K562 (cell line): Measurements from ENCODE around the gene CADPS2. TPM values are rescaled to one million over a fixed set of nuclear protein-coding genes. Genes with fewer than 3 reads are reported as not detected.

Source experiments
- ATAC-seq: fragments of 200-7000 bp; cut with Tn5 transposase; 3 replicates; pipeline ENCODE4 v1.9.1; 2020; ENCODE audit warnings: moderate library complexity
- BruUV-seq: library from RNA; stranded (reverse); fragments of 400-500 nt; replicated peaks from 2 replicates; lab custom pipeline; 2021; lab: Mats Ljungman, UMichigan
- CTCF ChIA-PET: fragments of 300-600 bp; formaldehyde crosslinking; extraction: SDS; loops from one replicate; lab custom pipeline; 2021; ENCODE audit warnings: low intra/inter-chr PET ratio; lab: Yijun Ruan, JAX
- POLR2A ChIA-PET: fragments of 300-600, 350-650 bp; sonication (Branson Sonifier 250); formaldehyde crosslinking; extraction: SDS; loops from one replicate; lab custom pipeline; 2021; ENCODE audit warnings: antibody characterized with exemption, inconsistent platforms; lab: Yijun Ruan, JAX
- DNase-seq, 4 experiments: peaks; one replicate each; pipeline versions ENCODE4 v3.0.0 to v3.0.0-alpha.2; 2011 to 2018; ENCODE audit warnings: low spot score in 3 of 4, mixed read lengths in 3 of 4; ENCODE audit errors: extremely low read depth in 1 of 4
- FAIRE-seq: peaks from 2 replicates; lab custom pipeline; 2011; peaks lifted over from hg19 to GRCh38; lab: Jason Lieb, UNC
- H2AFZ ChIP-seq: 2 replicates; pipeline ENCODE4 v1.6.0; 2011; ENCODE audit warnings: low read depth, low read length, control low read depth, inconsistent platforms
- H3K27ac ChIP-seq: fragments of 200-600 bp; 3 replicates; pipeline ENCODE4 v1.8.0; 2011; ENCODE audit warnings: low read depth, mild to moderate bottlenecking, control low read depth, inconsistent platforms, low read length, moderate library complexity, mixed read lengths; ENCODE audit errors: extremely low read depth
- H3K27me3 ChIP-seq, 2 experiments: fragments of 300-600 bp in 1 of 2; 2 replicates in 1 of 2; 3 replicates in 1 of 2; pipeline versions ENCODE4 v1.6.0 to v1.8.0; 2011; ENCODE audit warnings: inconsistent platforms in 2 of 2, low read length in 2 of 2, mild to moderate bottlenecking in 1 of 2, mixed read lengths in 1 of 2, moderate library complexity in 1 of 2; ENCODE audit not compliant: control insufficient read depth in 2 of 2, insufficient read depth in 2 of 2
- H3K36me3 ChIP-seq: fragments of 300-600 bp; 3 replicates; pipeline ENCODE4 v1.8.0; 2011; ENCODE audit warnings: mild to moderate bottlenecking, low read length, inconsistent platforms; ENCODE audit not compliant: control insufficient read depth, insufficient read depth
- H3K4me1 ChIP-seq, 2 experiments: fragments of 200-600 bp in 1 of 2; replicated peaks in 1 of 2; 2 replicates in 1 of 2; 3 replicates in 1 of 2; pipeline versions ENCODE4 v1.5.1 to v1.8.0; 2011; ENCODE audit warnings: inconsistent platforms in 2 of 2, low read length in 2 of 2, mild to moderate bottlenecking in 1 of 2, mixed read lengths in 1 of 2, moderate library complexity in 1 of 2; ENCODE audit not compliant: control insufficient read depth in 2 of 2, insufficient read depth in 2 of 2
- H3K4me2 ChIP-seq: 2 replicates; pipeline ENCODE4 v1.6.1; 2011; ENCODE audit warnings: low read length, control low read depth, inconsistent platforms, mixed read lengths; ENCODE audit not compliant: insufficient read depth
- H3K4me3 ChIP-seq: fragments of 200-600 bp; sonication (generic), shearing (Covaris generic); 2 replicates; pipeline ENCODE4 v1.5.1; 2016; ENCODE audit warnings: control low read depth, inconsistent platforms
- H3K79me2 ChIP-seq: fragments of 200-600 bp; 3 replicates; pipeline ENCODE4 v1.8.0; 2011; ENCODE audit warnings: low read length, inconsistent platforms; ENCODE audit not compliant: control insufficient read depth, insufficient read depth
- H3K9ac ChIP-seq, 2 experiments: 2 replicates each; pipeline versions ENCODE4 v1.6.0 to v1.6.1; 2011; ENCODE audit warnings: low read depth in 2 of 2, low read length in 2 of 2, control low read depth in 1 of 2, inconsistent platforms in 1 of 2, mild to moderate bottlenecking in 1 of 2, mixed read lengths in 1 of 2; ENCODE audit not compliant: insufficient read depth in 1 of 2
- H3K9me1 ChIP-seq: one replicate; pipeline ENCODE4 v1.6.0; 2011; ENCODE audit warnings: inconsistent platforms, mild to moderate bottlenecking, low read length, moderate library complexity; ENCODE audit not compliant: control insufficient read depth, insufficient read depth
- H3K9me3 ChIP-seq: replicated peaks from 2 replicates; pipeline ENCODE4 v1.5.1; 2011; ENCODE audit warnings: low read depth, low read length, inconsistent platforms; ENCODE audit not compliant: control insufficient read depth, insufficient read depth
- H4K20me1 ChIP-seq: replicated peaks from 2 replicates; pipeline ENCODE4 v1.6.1; 2011; ENCODE audit warnings: low read length, inconsistent platforms, mixed read lengths; ENCODE audit not compliant: control insufficient read depth, insufficient read depth
- HNRNPLL ChIP-seq: fragments of 200-400 bp; formaldehyde crosslinking; IDR thresholded peaks from 2 replicates; pipeline ENCODE4 v1.6.1; 2017; ENCODE audit warnings: low read length, low read depth, mild to moderate bottlenecking; ENCODE audit not compliant: poor library complexity, severe bottlenecking
- LEF1 ChIP-seq: fragments of 450-650 bp; IDR thresholded peaks from 2 replicates; pipeline ENCODE4 v1.6.1; 2016; ENCODE audit warnings: mild to moderate bottlenecking
- PRPF4 ChIP-seq: fragments of 200-400 bp; formaldehyde crosslinking; IDR thresholded peaks from one replicate; pipeline ENCODE4 v1.6.1; 2017; ENCODE audit warnings: low read length, low read depth, mild to moderate bottlenecking; ENCODE audit not compliant: insufficient read depth, poor library complexity, severe bottlenecking
- SPI1 ChIP-seq: IDR thresholded peaks from 2 replicates; pipeline ENCODE4 v1.6.1; 2011; ENCODE audit warnings: low read depth, low read length, control low read depth, borderline replicate concordance
- WGBS: fragments of 100-300 bp; shearing (Covaris generic); methylation state at CpG from one replicate; pipeline ENCODE4 v1.1.6; 2016; ENCODE audit warnings: low coverage, mixed read lengths; ENCODE audit not compliant: insufficient coverage; ENCODE audit errors: missing lambda C conversion rate; 5-methylcytosine and 5-hydroxymethylcytosine counted together
- in situ Hi-C: fragments of 300-500 bp; cut with MboI; formaldehyde crosslinking; loops from 4 replicates; pipeline ENCODE4 v1.15.0; 2018; ENCODE audit warnings: inconsistent platforms, mixed read lengths
- intact Hi-C: fragments of 100-400 bp; cut with micrococcal nuclease; formaldehyde crosslinking; loops from 2 replicates; pipeline ENCODE4 v1.14.2; 2022
- polyA plus RNA-seq, 8 experiments: library from polyadenylated mRNA; depleted of rRNA in 4 of 8; stranded (reverse) in 5 of 8; unstranded in 3 of 8; fragments of >200 nt; fragmentation: Nextera tagmentation in 2 of 8; fragmentation: Illumina TruSeq in 1 of 8; extraction: Ambion mirVana in 2 of 8; extraction: Trizol in 1 of 8; gene quantifications; 2 replicates each; pipeline versions ENCODE4 v1.2.1 to v1.2.3, GENCODE V29; 2011 to 2014; ENCODE audit warnings: inconsistent platforms in 1 of 8, missing spikeins in 1 of 8
- total RNA-seq, 7 experiments: library from RNA; depleted of rRNA in 6 of 7; stranded (reverse); fragments of >200 nt in 6 of 7; fragmentation: Illumina TruSeq in 2 of 7; extraction: Trizol in 2 of 7; gene quantifications; 2 replicates each; pipeline versions ENCODE4 v1.2.1 to v1.2.3, GENCODE V29; 2011 to 2021; ENCODE audit warnings: low replicate concordance in 1 of 7
- TF ChIP-seq, protein P1 (sequence below): sonication (generic); formaldehyde crosslinking; IDR thresholded peaks from 2 replicates; pipeline ENCODE4 v1.8.1; 2023; ENCODE audit warnings: mild to moderate bottlenecking, missing genetic modification reagents
- TF ChIP-seq, protein P2 (sequence below): sonication (generic); formaldehyde crosslinking; IDR thresholded peaks from 2 replicates; pipeline ENCODE4 v1.8.0; 2022; ENCODE audit warnings: mild to moderate bottlenecking, missing genetic modification reagents

CADPS2 gene
- total and polyA plus RNA-seq, 9 of the 15 experiments (the other 6 are each of a cell fraction or from before 2014, with no cell fraction given) = 0.03 to 0.14 (median 0.04) TPM; not detected in 1

DNA sequence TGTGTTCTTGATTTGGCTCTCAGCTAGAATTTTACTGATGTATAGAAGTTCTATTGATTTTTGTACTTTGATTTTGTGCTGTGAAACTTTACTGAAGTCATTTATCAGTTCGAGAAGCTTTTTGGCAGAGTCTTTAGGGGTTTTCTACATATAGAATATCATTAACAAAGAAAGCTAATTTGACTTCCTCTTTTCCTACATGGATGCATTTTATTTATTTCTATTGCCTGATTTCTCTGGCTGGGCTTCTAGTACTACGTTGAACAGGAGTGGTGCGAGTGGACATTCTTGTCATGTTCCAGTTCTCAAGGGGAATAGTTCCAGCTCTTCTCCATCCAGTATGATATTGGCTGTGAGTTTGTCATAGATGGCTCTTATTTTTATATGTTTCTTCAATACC is 252.8 kb downstream of the CADPS2 start:
- no peaks in the 10 kb centered on the region for H3K9me1 ChIP-seq
- intact Hi-C loops = no loop called here
- ChIA-PET POLR2A (no interaction called here), CTCF (no interaction called here)
- in situ Hi-C loops = no loop called here
- H3K4me1 ChIP-seq = no peaks in the 10 kb centered on the region
- no peak overlapping the region for H3K4me2 ChIP-seq
- H3K9ac ChIP-seq = no peak overlapping the region
- H3K27ac ChIP-seq = no peak overlapping the region
- ATAC-seq (no peak), DNase-seq (no peak), FAIRE-seq (no peak)
- no peaks in the 10 kb centered on the region for H3K36me3 ChIP-seq
- no peaks in the 10 kb centered on the region for H3K79me2 ChIP-seq
- TF ChIP-seq SPI1 = 0 out of 2 replicates have a peak, but pooled peaks have one; percentile 3
- TF ChIP-seq, protein P1, sequence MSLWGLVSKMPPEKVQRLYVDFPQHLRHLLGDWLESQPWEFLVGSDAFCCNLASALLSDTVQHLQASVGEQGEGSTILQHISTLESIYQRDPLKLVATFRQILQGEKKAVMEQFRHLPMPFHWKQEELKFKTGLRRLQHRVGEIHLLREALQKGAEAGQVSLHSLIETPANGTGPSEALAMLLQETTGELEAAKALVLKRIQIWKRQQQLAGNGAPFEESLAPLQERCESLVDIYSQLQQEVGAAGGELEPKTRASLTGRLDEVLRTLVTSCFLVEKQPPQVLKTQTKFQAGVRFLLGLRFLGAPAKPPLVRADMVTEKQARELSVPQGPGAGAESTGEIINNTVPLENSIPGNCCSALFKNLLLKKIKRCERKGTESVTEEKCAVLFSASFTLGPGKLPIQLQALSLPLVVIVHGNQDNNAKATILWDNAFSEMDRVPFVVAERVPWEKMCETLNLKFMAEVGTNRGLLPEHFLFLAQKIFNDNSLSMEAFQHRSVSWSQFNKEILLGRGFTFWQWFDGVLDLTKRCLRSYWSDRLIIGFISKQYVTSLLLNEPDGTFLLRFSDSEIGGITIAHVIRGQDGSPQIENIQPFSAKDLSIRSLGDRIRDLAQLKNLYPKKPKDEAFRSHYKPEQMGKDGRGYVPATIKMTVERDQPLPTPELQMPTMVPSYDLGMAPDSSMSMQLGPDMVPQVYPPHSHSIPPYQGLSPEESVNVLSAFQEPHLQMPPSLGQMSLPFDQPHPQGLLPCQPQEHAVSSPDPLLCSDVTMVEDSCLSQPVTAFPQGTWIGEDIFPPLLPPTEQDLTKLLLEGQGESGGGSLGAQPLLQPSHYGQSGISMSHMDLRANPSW (CRISPR knock-in tag) = no peak
- H2AFZ ChIP-seq = no peak overlapping the region
- no peaks in the 10 kb centered on the region for H4K20me1 ChIP-seq
- no TSS peak for BruUV-seq
- no peaks in the 10 kb centered on the region; the same call in 1 of the 2 replicates for H3K9me3 ChIP-seq
- no peaks in the 10 kb centered on the region for H3K27me3 ChIP-seq
- 3% methylated on average over 3 of the region's 3 CpGs for WGBS
- H3K4me3 ChIP-seq = no peak overlapping the region

DNA sequence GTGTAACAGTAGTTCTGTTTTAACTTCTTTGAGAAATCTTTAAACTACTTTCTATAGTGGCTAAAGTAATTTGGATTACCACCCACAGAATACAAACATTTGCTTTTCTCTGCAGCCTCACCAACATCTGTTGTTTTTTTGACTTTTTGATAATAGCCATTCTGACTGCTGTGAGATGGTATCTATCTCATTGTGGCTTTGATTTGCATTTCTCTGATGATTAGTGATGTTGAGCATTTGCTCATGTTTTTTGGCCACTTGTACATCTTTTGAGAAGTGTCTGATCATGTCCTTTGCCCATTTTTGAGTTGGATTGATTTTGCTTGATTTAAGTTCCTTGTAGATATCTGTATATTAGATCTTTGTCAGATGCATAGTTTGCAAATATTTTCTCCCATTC is 254.0 kb downstream of the CADPS2 start:
- H3K27ac ChIP-seq = no peak overlapping the region
- H3K9me1 ChIP-seq = no peaks in the 10 kb centered on the region
- ATAC-seq (no peak), DNase-seq (no peak), FAIRE-seq (no peak)
- BruUV-seq = no TSS peak
- no peaks in the 10 kb centered on the region for H3K36me3 ChIP-seq
- TF ChIP-seq HNRNPLL (no peak), PRPF4 (no peak), LEF1 (no peak)
- TF ChIP-seq, protein P2, sequence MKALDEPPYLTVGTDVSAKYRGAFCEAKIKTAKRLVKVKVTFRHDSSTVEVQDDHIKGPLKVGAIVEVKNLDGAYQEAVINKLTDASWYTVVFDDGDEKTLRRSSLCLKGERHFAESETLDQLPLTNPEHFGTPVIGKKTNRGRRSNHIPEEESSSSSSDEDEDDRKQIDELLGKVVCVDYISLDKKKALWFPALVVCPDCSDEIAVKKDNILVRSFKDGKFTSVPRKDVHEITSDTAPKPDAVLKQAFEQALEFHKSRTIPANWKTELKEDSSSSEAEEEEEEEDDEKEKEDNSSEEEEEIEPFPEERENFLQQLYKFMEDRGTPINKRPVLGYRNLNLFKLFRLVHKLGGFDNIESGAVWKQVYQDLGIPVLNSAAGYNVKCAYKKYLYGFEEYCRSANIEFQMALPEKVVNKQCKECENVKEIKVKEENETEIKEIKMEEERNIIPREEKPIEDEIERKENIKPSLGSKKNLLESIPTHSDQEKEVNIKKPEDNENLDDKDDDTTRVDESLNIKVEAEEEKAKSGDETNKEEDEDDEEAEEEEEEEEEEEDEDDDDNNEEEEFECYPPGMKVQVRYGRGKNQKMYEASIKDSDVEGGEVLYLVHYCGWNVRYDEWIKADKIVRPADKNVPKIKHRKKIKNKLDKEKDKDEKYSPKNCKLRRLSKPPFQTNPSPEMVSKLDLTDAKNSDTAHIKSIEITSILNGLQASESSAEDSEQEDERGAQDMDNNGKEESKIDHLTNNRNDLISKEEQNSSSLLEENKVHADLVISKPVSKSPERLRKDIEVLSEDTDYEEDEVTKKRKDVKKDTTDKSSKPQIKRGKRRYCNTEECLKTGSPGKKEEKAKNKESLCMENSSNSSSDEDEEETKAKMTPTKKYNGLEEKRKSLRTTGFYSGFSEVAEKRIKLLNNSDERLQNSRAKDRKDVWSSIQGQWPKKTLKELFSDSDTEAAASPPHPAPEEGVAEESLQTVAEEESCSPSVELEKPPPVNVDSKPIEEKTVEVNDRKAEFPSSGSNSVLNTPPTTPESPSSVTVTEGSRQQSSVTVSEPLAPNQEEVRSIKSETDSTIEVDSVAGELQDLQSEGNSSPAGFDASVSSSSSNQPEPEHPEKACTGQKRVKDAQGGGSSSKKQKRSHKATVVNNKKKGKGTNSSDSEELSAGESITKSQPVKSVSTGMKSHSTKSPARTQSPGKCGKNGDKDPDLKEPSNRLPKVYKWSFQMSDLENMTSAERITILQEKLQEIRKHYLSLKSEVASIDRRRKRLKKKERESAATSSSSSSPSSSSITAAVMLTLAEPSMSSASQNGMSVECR (CRISPR knock-in tag) = no peak
- POLR2A ChIA-PET = no interaction called here
- CTCF ChIA-PET = no interaction called here
- no peaks in the 10 kb centered on the region for H3K79me2 ChIP-seq
- intact Hi-C loops (no loop called here), in situ Hi-C loops (no loop called here)
- H2AFZ ChIP-seq = no peak overlapping the region
- no peaks in the 10 kb centered on the region for H3K27me3 ChIP-seq
- H3K4me1 ChIP-seq = no peaks in the 10 kb centered on the region
- no peaks in the 10 kb centered on the region; the same call in 1 of the 2 replicates for H3K9me3 ChIP-seq
- H4K20me1 ChIP-seq = no peaks in the 10 kb centered on the region
- no peak overlapping the region for H3K4me3 ChIP-seq
- no peak overlapping the region for H3K9ac ChIP-seq
- H3K4me2 ChIP-seq = no peak overlapping the region
